H1 (cell line): Measurements from ENCODE around the gene ADGRE2. TPM values are rescaled to one million over a fixed set of nuclear protein-coding genes. Genes with fewer than 3 reads are reported as not detected.

Experiments used
- CTCF ChIA-PET: fragments of 300-600 bp; sonication (Branson Sonifier 250); formaldehyde crosslinking; loops from one replicate; lab custom pipeline; 2021; ENCODE audit not compliant: partially characterized antibody; lab: Charles Lee
- POLR2A ChIA-PET: fragments of 300-600 bp; sonication (Branson Sonifier 250); formaldehyde crosslinking; loops from one replicate; lab custom pipeline; 2021; ENCODE audit warnings: inconsistent platforms; ENCODE audit not compliant: partially characterized antibody; lab: Charles Lee
- DNase-seq, 2 experiments: peaks; one replicate each; pipeline versions ENCODE4 v3.0.0 to v3.0.0-alpha.2; 2010 to 2022; ENCODE audit warnings: low spot score in 2 of 2, low read depth in 1 of 2, mixed read lengths in 1 of 2
- FAIRE-seq: peaks from 2 replicates; lab custom pipeline; 2011; peaks lifted over from hg19 to GRCh38; lab: Jason Lieb, UNC
- H2AFZ ChIP-seq: 2 replicates; pipeline ENCODE4 v1.8.1; 2012; ENCODE audit warnings: low read length, inconsistent platforms
- H2AK5ac ChIP-seq: 2 replicates; pipeline ENCODE4 v1.6.1; 2013; ENCODE audit warnings: low read depth, low read length
- H2BK120ac ChIP-seq: replicated peaks from 2 replicates; pipeline ENCODE3; 2013; ENCODE audit warnings: low read depth, low read length, inconsistent platforms
- H2BK12ac ChIP-seq: 2 replicates; pipeline ENCODE4 v1.6.1; 2013; ENCODE audit warnings: low read depth, low read length
- H2BK15ac ChIP-seq: 2 replicates; pipeline ENCODE4 v1.6.1; 2013; ENCODE audit warnings: low read length
- H2BK20ac ChIP-seq: 2 replicates; pipeline ENCODE4 v1.6.1; 2013; ENCODE audit warnings: low read length
- H2BK5ac ChIP-seq: 2 replicates; pipeline ENCODE4 v1.6.1; 2013; ENCODE audit warnings: low read depth, low read length
- H3K14ac ChIP-seq: 2 replicates; pipeline ENCODE4 v1.6.1; 2013; ENCODE audit warnings: inconsistent platforms; ENCODE audit not compliant: insufficient read length
- H3K18ac ChIP-seq: 2 replicates; pipeline ENCODE4 v1.6.1; 2013; ENCODE audit warnings: low read length; ENCODE audit errors: extremely low read depth
- H3K23ac ChIP-seq: 2 replicates; pipeline ENCODE4 v1.6.1; 2013; ENCODE audit warnings: inconsistent platforms; ENCODE audit not compliant: insufficient read length
- H3K23me2 ChIP-seq: 2 replicates; pipeline ENCODE4 v1.6.1; 2013; ENCODE audit warnings: low read depth, low read length
- H3K27ac ChIP-seq: 2 replicates; pipeline ENCODE4 v1.6.1; 2011; ENCODE audit warnings: low read depth, low read length, inconsistent platforms
- H3K27me3 ChIP-seq, 4 experiments: replicated peaks in 1 of 4; 1 replicate in 1 of 4; 2 replicates in 3 of 4; pipeline versions ENCODE4 v1.6.1 to v1.8.1; 2011 to 2013; ENCODE audit warnings: low read length in 3 of 4, mild to moderate bottlenecking in 3 of 4, inconsistent platforms in 2 of 4, mixed read lengths in 2 of 4, moderate library complexity in 1 of 4; ENCODE audit not compliant: control insufficient read depth in 3 of 4, insufficient read depth in 3 of 4; ENCODE audit errors: extremely low read depth in 1 of 4
- H3K36me3 ChIP-seq, 4 experiments: 2 replicates each; pipeline versions ENCODE4 v1.6.1 to v1.8.1; 2011 to 2013; ENCODE audit warnings: mild to moderate bottlenecking in 4 of 4, low read length in 3 of 4, moderate library complexity in 2 of 4, control low read depth in 1 of 4, inconsistent platforms in 1 of 4; ENCODE audit not compliant: insufficient read depth in 4 of 4, control insufficient read depth in 2 of 4
- H3K4ac ChIP-seq: replicated peaks from 2 replicates; pipeline ENCODE3; 2013; ENCODE audit warnings: low read length, low read depth, mixed read lengths, inconsistent platforms; ENCODE audit not compliant: insufficient read length
- H3K4me1 ChIP-seq, 4 experiments: replicated peaks in 1 of 4; 1 replicate in 1 of 4; 2 replicates in 3 of 4; pipeline versions ENCODE4 v1.6.1 to v1.8.1; 2011 to 2013; ENCODE audit warnings: low read length in 3 of 4, inconsistent platforms in 2 of 4, mixed read lengths in 1 of 4; ENCODE audit not compliant: insufficient read depth in 4 of 4, control insufficient read depth in 3 of 4
- H3K4me2 ChIP-seq, 2 experiments: 2 replicates each; pipeline versions ENCODE4 v1.6.1 to v1.8.1; 2011 to 2013; ENCODE audit warnings: low read depth in 2 of 2, low read length in 2 of 2, control low read depth in 1 of 2, inconsistent platforms in 1 of 2, mild to moderate bottlenecking in 1 of 2; ENCODE audit not compliant: insufficient read depth in 1 of 2
- H3K4me3 ChIP-seq, 4 experiments: fragments of 200-600, 300-600 bp in 1 of 4; sonication (generic), shearing (Covaris generic), sonication (Bioruptor Twin) in 1 of 4; 2 replicates each; pipeline versions ENCODE4 v1.5.1 to v1.8.1; 2011 to 2016; ENCODE audit warnings: low read length in 4 of 4, low read depth in 3 of 4, control low read depth in 2 of 4, inconsistent platforms in 2 of 4, mild to moderate bottlenecking in 2 of 4, mixed read lengths in 1 of 4, moderate library complexity in 1 of 4; ENCODE audit not compliant: insufficient read depth in 2 of 4; ENCODE audit errors: extremely low read depth in 1 of 4
- H3K56ac ChIP-seq: replicated peaks from 2 replicates; pipeline ENCODE3; 2013; ENCODE audit warnings: low read depth, mild to moderate bottlenecking, mixed read lengths, low read length, inconsistent platforms; ENCODE audit not compliant: insufficient read length
- H3K79me1 ChIP-seq: 2 replicates; pipeline ENCODE4 v1.6.1; 2013; ENCODE audit warnings: low read depth, low read length, control low read depth
- H3K79me2 ChIP-seq, 2 experiments: 2 replicates each; pipeline versions ENCODE4 v1.6.1 to v1.8.1; 2012 to 2013; ENCODE audit warnings: low read length in 2 of 2, mild to moderate bottlenecking in 2 of 2, inconsistent platforms in 1 of 2; ENCODE audit not compliant: insufficient read depth in 2 of 2, control insufficient read depth in 1 of 2
- H3K9ac ChIP-seq, 4 experiments: replicated peaks in 1 of 4; 1 replicate in 1 of 4; 2 replicates in 3 of 4; pipeline versions ENCODE4 v1.6.1 to v1.8.1; 2011 to 2013; ENCODE audit warnings: low read depth in 3 of 4, low read length in 3 of 4, control low read depth in 2 of 4, mild to moderate bottlenecking in 2 of 4, moderate library complexity in 2 of 4, inconsistent platforms in 1 of 4; ENCODE audit errors: extremely low read depth in 1 of 4
- H3K9me3 ChIP-seq, 2 experiments: 2 replicates each; pipeline versions ENCODE4 v1.6.1 to v1.8.1; 2012 to 2013; ENCODE audit warnings: mild to moderate bottlenecking in 2 of 2, moderate library complexity in 2 of 2, control low read depth in 1 of 2, inconsistent platforms in 1 of 2, low read depth in 1 of 2, low read length in 1 of 2, mixed read lengths in 1 of 2; ENCODE audit not compliant: insufficient read depth in 2 of 2
- H4K20me1 ChIP-seq, 2 experiments: replicated peaks in 1 of 2; 2 replicates each; pipeline versions ENCODE3 to v1.8.1; 2011 to 2013; ENCODE audit warnings: inconsistent platforms in 2 of 2, low read length in 2 of 2, mild to moderate bottlenecking in 1 of 2; ENCODE audit not compliant: insufficient read depth in 2 of 2, control insufficient read depth in 1 of 2
- H4K5ac ChIP-seq: 2 replicates; pipeline ENCODE4 v1.6.1; 2013; ENCODE audit warnings: low read length, low read depth, mixed read lengths, inconsistent platforms; ENCODE audit not compliant: insufficient read length
- H4K8ac ChIP-seq: 2 replicates; pipeline ENCODE4 v1.8.0; 2013; ENCODE audit warnings: mild to moderate bottlenecking, moderate library complexity, low read length, inconsistent platforms; ENCODE audit not compliant: insufficient read depth; ENCODE audit errors: extremely low read depth
- H4K91ac ChIP-seq: replicated peaks from 2 replicates; pipeline ENCODE3; 2013; ENCODE audit warnings: low read length, mixed read lengths, inconsistent platforms; ENCODE audit not compliant: insufficient read length
- CBX5 ChIP-seq: fragments of 300-800, 300-1000 bp; sonication (generic); IDR thresholded peaks from 2 replicates; pipeline ENCODE4 v1.7.1; 2016; ENCODE audit warnings: antibody characterized with exemption, low read length, low read depth
- CBX8 ChIP-seq: fragments of 300-800, 300-1000 bp; sonication (generic); IDR thresholded peaks from 2 replicates; pipeline ENCODE4 v1.7.1; 2016; ENCODE audit warnings: low read depth, low read length, borderline replicate concordance
- CHD2 ChIP-seq: IDR thresholded peaks from 2 replicates; pipeline ENCODE4 v1.6.1; 2012; ENCODE audit warnings: low read length, improper control_type of control experiment
- CTBP2 ChIP-seq: IDR thresholded peaks from 2 replicates; pipeline ENCODE4 v1.7.0; 2011; ENCODE audit warnings: borderline replicate concordance, mild to moderate bottlenecking, moderate library complexity, mixed read lengths, low read length; ENCODE audit not compliant: insufficient read depth, insufficient read length
- HDAC2 ChIP-seq, 2 experiments: fragments of 300-600 bp in 1 of 2; sonication (generic) in 1 of 2; IDR thresholded peaks; 2 replicates each; pipeline ENCODE4 v1.6.1; 2011 to 2012; ENCODE audit warnings: low read depth in 2 of 2, low read length in 2 of 2, mild to moderate bottlenecking in 2 of 2, moderate library complexity in 2 of 2, borderline replicate concordance in 1 of 2, inconsistent platforms in 1 of 2
- POU5F1 ChIP-seq: IDR thresholded peaks from 2 replicates; pipeline ENCODE4 v1.6.1; 2011; ENCODE audit warnings: low read depth, mild to moderate bottlenecking, low read length, moderate library complexity
- RAD21 ChIP-seq, 2 experiments: IDR thresholded peaks in 1 of 2; conservative IDR thresholded peaks in 1 of 2; 2 replicates each; pipeline ENCODE4 v1.6.1; 2011; ENCODE audit warnings: low read depth in 2 of 2, low read length in 2 of 2, improper control_type of control experiment in 1 of 2, inconsistent platforms in 1 of 2, mild to moderate bottlenecking in 1 of 2, moderate library complexity in 1 of 2
- RBBP5 ChIP-seq: IDR thresholded peaks from 2 replicates; pipeline ENCODE4 v1.7.1; 2012; ENCODE audit warnings: low read depth, mild to moderate bottlenecking, inconsistent platforms, low read length, moderate library complexity, borderline replicate concordance
- RFX5 ChIP-seq: IDR thresholded peaks from 2 replicates; pipeline ENCODE4 v1.6.1; 2011; ENCODE audit warnings: low read depth, low read length, improper control_type of control experiment, borderline replicate concordance
- SP2 ChIP-seq: IDR thresholded peaks from 2 replicates; pipeline ENCODE4 v1.6.1; 2012; ENCODE audit warnings: mild to moderate bottlenecking, low read length, inconsistent platforms
- SUZ12 ChIP-seq: fragments of 200-600 bp; sonication (generic); IDR thresholded peaks from 2 replicates; pipeline ENCODE4 v1.6.1; 2012; ENCODE audit warnings: mild to moderate bottlenecking, inconsistent platforms, low read length, moderate library complexity, mixed read lengths
- ZNF274 ChIP-seq: IDR thresholded peaks from 2 replicates; pipeline ENCODE4 v1.7.0; 2012; ENCODE audit warnings: low read length, borderline replicate concordance; ENCODE audit errors: extremely low read depth
- WGBS, 2 experiments: shearing (Covaris generic) in 1 of 2; methylation state at CpG; one replicate each; pipeline versions ENCODE4 v1.1.6 to v1.1.7; 2013 to 2015; ENCODE audit warnings: low lambda C conversion rate in 2 of 2, mixed read lengths in 2 of 2, inconsistent platforms in 1 of 2, low coverage in 1 of 2, missing lambda C conversion rate in 1 of 2; ENCODE audit not compliant: insufficient replicate concordance in 2 of 2, insufficient coverage in 1 of 2, insufficient read length in 1 of 2; ENCODE audit errors: extremely low coverage in 1 of 2, missing lambda C conversion rate in 1 of 2; 5-methylcytosine and 5-hydroxymethylcytosine counted together
- polyA plus RNA-seq, 7 experiments: library from polyadenylated mRNA; depleted of rRNA in 3 of 7; stranded (reverse) in 5 of 7; unstranded in 2 of 7; fragments of >200 nt in 5 of 7; fragments of 200-250 nt in 2 of 7; gene quantifications; 1 replicate in 5 of 7; 2 replicates in 1 of 7; 4 replicates in 1 of 7; pipeline versions ENCODE4 v1.2.1 to v1.2.3, GENCODE V29; 2011 to 2013; ENCODE audit warnings: missing spikeins in 2 of 7, mixed read lengths in 2 of 7
- total RNA-seq: library from RNA; stranded (reverse); fragmentation: NEBNext Ultra II Directional; extraction: Animal tissue kit (Norgen Biotek cat#: 25700); gene quantifications from 2 replicates; pipeline ENCODE4 v1.2.1, GENCODE V29; 2021

Gene ADGRE2
- total and polyA plus RNA-seq, 2 of the 8 experiments (the other 6 are each of a cell fraction or from before 2014, with no cell fraction given), result 2.0 to 4.5 TPM

DNA sequence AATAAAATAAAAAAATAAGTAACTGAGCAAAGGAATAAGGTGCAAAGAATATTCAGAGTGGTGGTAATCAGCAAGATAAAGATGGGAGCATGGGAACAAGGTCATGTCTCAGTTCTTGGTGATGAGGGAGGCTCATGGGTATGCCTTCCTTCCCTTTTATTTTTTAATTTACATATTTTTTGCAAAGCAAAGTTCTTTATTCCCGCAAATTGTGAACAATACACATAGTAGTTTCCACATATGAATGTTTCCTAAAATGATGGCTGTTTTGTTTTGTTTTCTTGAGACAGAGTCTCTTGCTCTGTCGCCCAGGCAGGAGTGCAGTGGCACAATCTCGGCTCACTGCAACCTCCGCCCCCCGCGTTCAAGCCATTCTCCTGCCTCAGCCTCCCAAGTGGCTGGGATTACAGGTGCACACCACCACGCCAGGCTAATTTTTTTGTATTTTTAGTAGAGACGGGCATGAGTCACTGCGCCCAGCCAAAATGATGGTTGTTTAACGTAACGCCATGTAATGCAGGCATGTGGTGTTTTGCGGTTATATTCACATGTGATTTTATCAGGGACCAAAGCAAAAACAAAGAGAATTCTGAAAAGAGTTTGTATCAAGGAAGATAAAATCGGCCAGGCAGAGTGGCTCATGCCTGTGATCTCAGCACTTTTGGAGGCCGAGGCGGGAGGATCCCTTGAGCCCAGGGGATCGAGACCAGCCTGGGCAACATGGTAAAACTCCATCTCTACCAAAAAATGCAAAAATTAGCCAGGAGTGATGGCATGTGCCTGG is 4.5 kb upstream of the ADGRE2 start:
- CTCF ChIA-PET, result interaction anchor here (0.7 kb wide), 1 partner anchor 630 kb away, joined by 3 read pairs; no protein-coding TSS in a partner anchor
- Histone ChIP-seq H2BK20ac (no peak overlapping the region), H3K4ac (no peak overlapping the region), H3K9me3 (no peaks in the 10 kb centered on the region), H2BK15ac (no peak overlapping the region), H3K23me2 (no peaks in the 10 kb centered on the region), H2AK5ac (no peak overlapping the region), H4K5ac (no peak overlapping the region), H3K27me3 (no peaks in the 10 kb centered on the region), H4K91ac (no peak overlapping the region), H3K4me1 (peaks cover 0 to 3% (median 1%) of the 10 kb centered on the region in 4 experiments; a peak in 1 of 7 replicates), H3K14ac (no peak overlapping the region), H3K4me3 (no peak overlapping the region), H3K27ac (no peak overlapping the region), H2BK5ac (no peak overlapping the region), H3K36me3 (no peaks in the 10 kb centered on the region), H4K8ac (no peak overlapping the region), H4K20me1 (no peaks in the 10 kb centered on the region), H2AFZ (no peak overlapping the region), H3K23ac (no peak overlapping the region), H2BK12ac (no peak overlapping the region), H3K9ac (no peak overlapping the region), H3K56ac (no peak overlapping the region), H3K18ac (no peak overlapping the region), H3K79me2 (no peaks in the 10 kb centered on the region), H3K4me2 (no peak overlapping the region), H3K79me1 (no peaks in the 10 kb centered on the region), H2BK120ac (no peak overlapping the region)
- 89% methylated on average over 16 of the region's 16 CpGs; no CpG with 5 or more reads in 1 of the 2 experiments for WGBS, 2 experiments
- peak in 1 of 2 experiments; percentile 8 for DNase-seq
- no peak for FAIRE-seq
- POLR2A ChIA-PET, result interaction anchor here (1.1 kb wide), 1 partner anchor 209 kb away, joined by 4 read pairs; no protein-coding TSS in a partner anchor
- TF ChIP-seq CTBP2 (no peak), SP2 (no peak), CHD2 (no peak), SUZ12 (no peak), ZNF274 (no peak), RAD21 (IDR thresholded peaks at IDR 0.05 in 1 of 2, conservative IDR thresholded peaks at IDR 0.05 in 1 of 2; ENCODE audit: low read depth in 2 of 2, low read length in 2 of 2) (no peak), RBBP5 (no peak), CBX5 (no peak), CBX8 (no peak), POU5F1 (no peak), HDAC2 (IDR thresholded peaks at IDR 0.05; ENCODE audit: borderline replicate concordance in 1 of 2, low read depth in 2 of 2, low read length in 2 of 2) (no peak), RFX5 (no peak)
